Astrocyte (in vitro differentiated cells and primary cell): Measurements from ENCODE around the gene MORN1. TPM values are rescaled to one million over a fixed set of nuclear protein-coding genes. Genes with fewer than 3 reads are reported as not detected.

Experiments
- DNase-seq: peaks from one replicate; pipeline ENCODE4 v3.0.0-alpha.2; 2010; ENCODE audit warnings: low read depth
- FAIRE-seq: peaks from 2 replicates; lab custom pipeline; 2011; peaks lifted over from hg19 to GRCh38; lab: Jason Lieb, UNC
- H2AFZ ChIP-seq: 2 replicates; pipeline ENCODE4 v1.6.0; 2012; ENCODE audit warnings: low read depth, low read length, inconsistent platforms
- H3K27ac ChIP-seq: 2 replicates; pipeline ENCODE4 v1.5.1; 2011; ENCODE audit warnings: low read depth, low read length, inconsistent platforms
- H3K27me3 ChIP-seq: 2 replicates; pipeline ENCODE4 v1.6.0; 2011; ENCODE audit warnings: low read length, inconsistent platforms; ENCODE audit not compliant: insufficient read depth
- H3K36me3 ChIP-seq: 2 replicates; pipeline ENCODE4 v1.5.1; 2011; ENCODE audit warnings: low read length, inconsistent platforms; ENCODE audit not compliant: insufficient read depth
- H3K4me1 ChIP-seq: 2 replicates; pipeline ENCODE4 v1.5.1; 2011; ENCODE audit warnings: low read length, inconsistent platforms; ENCODE audit not compliant: insufficient read depth
- H3K4me2 ChIP-seq: 2 replicates; pipeline ENCODE4 v1.6.0; 2012; ENCODE audit warnings: low read length, inconsistent platforms
- H3K4me3 ChIP-seq: 2 replicates; pipeline ENCODE4 v1.5.1; 2011; ENCODE audit warnings: low read depth, mild to moderate bottlenecking, low read length, inconsistent platforms; ENCODE audit not compliant: insufficient read depth
- H3K79me2 ChIP-seq: 2 replicates; pipeline ENCODE4 v1.6.0; 2012; ENCODE audit warnings: mild to moderate bottlenecking, low read length, inconsistent platforms; ENCODE audit not compliant: insufficient read depth
- H3K9ac ChIP-seq: 2 replicates; pipeline ENCODE4 v1.6.0; 2012; ENCODE audit warnings: mild to moderate bottlenecking, low read length, inconsistent platforms
- H3K9me3 ChIP-seq: 2 replicates; pipeline ENCODE4 v1.5.1; 2012; ENCODE audit warnings: low read depth, mild to moderate bottlenecking, low read length, inconsistent platforms; ENCODE audit not compliant: insufficient read depth
- H4K20me1 ChIP-seq: 2 replicates; pipeline ENCODE4 v1.6.0; 2012; ENCODE audit warnings: low read length, inconsistent platforms; ENCODE audit not compliant: insufficient read depth
- H3K27ac Mint-ChIP-seq: one replicate; pipeline ENCODE4 v1.8.0; 2021; ENCODE audit warnings: mild to moderate bottlenecking, mixed read lengths; ENCODE audit not compliant: unreplicated experiment
- H3K27me3 Mint-ChIP-seq: one replicate; pipeline ENCODE4 v1.8.0; 2021; ENCODE audit warnings: low read depth, mixed read lengths; ENCODE audit not compliant: unreplicated experiment
- H3K36me3 Mint-ChIP-seq: one replicate; pipeline ENCODE4 v1.8.0; 2021; ENCODE audit warnings: low read depth, mixed read lengths; ENCODE audit not compliant: unreplicated experiment
- H3K4me1 Mint-ChIP-seq: one replicate; pipeline ENCODE4 v1.8.0; 2021; ENCODE audit warnings: low read depth, mixed read lengths; ENCODE audit not compliant: unreplicated experiment
- H3K4me3 Mint-ChIP-seq: one replicate; pipeline ENCODE4 v1.8.0; 2021; ENCODE audit warnings: mild to moderate bottlenecking, moderate library complexity, mixed read lengths; ENCODE audit not compliant: unreplicated experiment
- H3K9me3 Mint-ChIP-seq: one replicate; pipeline ENCODE4 v1.8.0; 2021; ENCODE audit warnings: mild to moderate bottlenecking, mixed read lengths; ENCODE audit not compliant: unreplicated experiment
- EZH2 ChIP-seq: IDR thresholded peaks from 2 replicates; pipeline ENCODE4 v1.6.1; 2012; ENCODE audit warnings: mild to moderate bottlenecking, low read length, inconsistent platforms; ENCODE audit not compliant: insufficient read depth
- total RNA-seq: library from RNA; stranded (reverse); gene quantifications from 2 replicates; pipeline ENCODE4 v1.2.1, GENCODE V29; 2021
- TF ChIP-seq, protein P1 (sequence below): IDR thresholded peaks from 2 replicates; pipeline ENCODE4 v1.5.1; 2011; ENCODE audit warnings: low read depth, mild to moderate bottlenecking, inconsistent platforms, low read length, moderate library complexity; ENCODE audit not compliant: insufficient read depth

MORN1 gene
- total RNA-seq, 1 donor from 2014 or later = 9.2 TPM

DNA sequence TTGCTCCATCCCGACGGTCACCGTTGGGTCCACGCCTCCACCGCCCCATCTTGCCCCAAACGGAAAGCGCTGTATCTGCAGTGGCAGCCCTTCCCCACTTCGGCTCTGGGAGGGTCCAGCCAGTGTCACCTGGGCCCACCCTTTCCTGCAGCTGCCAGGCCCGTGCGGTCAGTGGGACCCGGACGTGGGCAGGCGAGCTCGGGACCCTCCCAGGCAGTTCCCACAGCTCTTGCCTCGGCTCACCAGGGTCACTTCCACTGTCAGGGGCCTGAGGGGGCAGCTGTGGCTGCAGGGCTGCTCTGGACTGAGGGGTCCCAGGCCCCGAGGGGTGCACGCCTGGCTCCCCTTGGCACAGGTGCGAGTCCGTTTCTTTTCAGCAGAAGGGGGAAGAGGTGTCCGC is 82.5 kb downstream of the MORN1 start:
- H3K79me2 ChIP-seq = peaks cover 35% of the 10 kb centered on the region
- no peak for FAIRE-seq

DNA sequence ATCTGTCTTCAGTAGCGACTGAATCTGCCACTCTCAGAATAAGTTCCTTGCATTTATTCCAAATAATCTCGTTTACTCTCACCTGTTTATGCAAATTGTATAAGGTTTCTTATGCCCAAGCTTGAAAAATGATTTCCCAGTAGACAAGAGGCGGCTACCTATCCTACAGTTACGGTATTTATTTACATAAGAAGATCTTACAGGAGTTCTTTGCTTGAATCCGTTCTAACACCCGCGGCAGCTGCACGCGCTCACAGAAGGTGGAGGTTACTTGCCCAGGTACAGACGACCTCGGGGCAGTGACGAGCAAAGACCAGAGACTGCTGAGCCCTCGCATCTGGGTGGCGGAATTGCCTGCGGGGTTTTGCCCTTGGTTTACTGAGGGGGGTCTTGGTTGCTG is 83.4 kb downstream of the MORN1 start:
- H3K4me3 Mint-ChIP-seq = no peak overlapping the region

More for the DNA sequence above, 82.5 kb downstream of the MORN1 start:
- no peaks in the 10 kb centered on the region for H3K9me3 ChIP-seq
- no peaks in the 10 kb centered on the region for H3K27me3 Mint-ChIP-seq
- peaks cover 8% of the 10 kb centered on the region for H3K36me3 ChIP-seq
- no peak overlapping the region for H2AFZ ChIP-seq
- no peaks in the 10 kb centered on the region for H3K27me3 ChIP-seq
- H3K4me2 ChIP-seq = no peak overlapping the region
- H3K27ac ChIP-seq = no peak overlapping the region
- H3K36me3 Mint-ChIP-seq = peaks cover 7% of the 10 kb centered on the region
- DNase-seq = no peak
- no peaks in the 10 kb centered on the region for H3K9me3 Mint-ChIP-seq
- H3K4me3 Mint-ChIP-seq = no peak overlapping the region
- H3K4me3 ChIP-seq = no peak overlapping the region
- H3K4me1 Mint-ChIP-seq = no peaks in the 10 kb centered on the region
- H3K9ac ChIP-seq = no peak overlapping the region
- H3K27ac Mint-ChIP-seq = no peak overlapping the region
- H3K4me1 ChIP-seq = peaks cover 6% of the 10 kb centered on the region
- no peak for TF ChIP-seq EZH2
- TF ChIP-seq, protein P1, sequence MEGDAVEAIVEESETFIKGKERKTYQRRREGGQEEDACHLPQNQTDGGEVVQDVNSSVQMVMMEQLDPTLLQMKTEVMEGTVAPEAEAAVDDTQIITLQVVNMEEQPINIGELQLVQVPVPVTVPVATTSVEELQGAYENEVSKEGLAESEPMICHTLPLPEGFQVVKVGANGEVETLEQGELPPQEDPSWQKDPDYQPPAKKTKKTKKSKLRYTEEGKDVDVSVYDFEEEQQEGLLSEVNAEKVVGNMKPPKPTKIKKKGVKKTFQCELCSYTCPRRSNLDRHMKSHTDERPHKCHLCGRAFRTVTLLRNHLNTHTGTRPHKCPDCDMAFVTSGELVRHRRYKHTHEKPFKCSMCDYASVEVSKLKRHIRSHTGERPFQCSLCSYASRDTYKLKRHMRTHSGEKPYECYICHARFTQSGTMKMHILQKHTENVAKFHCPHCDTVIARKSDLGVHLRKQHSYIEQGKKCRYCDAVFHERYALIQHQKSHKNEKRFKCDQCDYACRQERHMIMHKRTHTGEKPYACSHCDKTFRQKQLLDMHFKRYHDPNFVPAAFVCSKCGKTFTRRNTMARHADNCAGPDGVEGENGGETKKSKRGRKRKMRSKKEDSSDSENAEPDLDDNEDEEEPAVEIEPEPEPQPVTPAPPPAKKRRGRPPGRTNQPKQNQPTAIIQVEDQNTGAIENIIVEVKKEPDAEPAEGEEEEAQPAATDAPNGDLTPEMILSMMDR = no peak
- H4K20me1 ChIP-seq = peaks cover 49% of the 10 kb centered on the region

DNA sequence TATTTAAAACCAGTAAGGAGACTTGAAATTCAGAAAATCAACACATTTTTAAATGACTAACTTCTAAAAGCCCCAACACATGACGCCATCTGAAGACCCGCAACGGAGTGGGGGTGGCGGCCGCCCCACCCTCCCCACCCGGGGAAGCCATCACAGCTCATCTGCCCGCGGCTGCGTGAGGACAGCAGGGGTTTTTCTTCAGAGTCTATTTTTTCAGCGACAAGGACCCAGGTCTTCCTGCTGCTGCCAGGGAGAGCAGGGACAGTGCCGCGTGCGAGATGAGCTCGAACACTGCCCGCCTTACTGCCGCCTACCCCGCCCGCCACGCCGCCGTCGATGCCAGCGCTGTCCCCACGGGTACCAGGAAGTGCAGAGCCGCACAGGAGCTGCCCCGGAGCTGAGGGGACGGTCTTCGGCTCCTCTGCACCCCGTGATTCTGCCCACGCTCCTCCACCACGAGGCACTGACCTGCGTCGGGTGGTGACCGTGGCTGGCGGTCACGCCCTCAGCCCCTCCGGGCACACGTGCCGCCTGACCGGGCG is 84.2 kb downstream of the MORN1 start:
- FAIRE-seq = no peak
- H3K36me3 ChIP-seq = peaks cover 11% of the 10 kb centered on the region

More for the DNA sequence above, 83.4 kb downstream of the MORN1 start:
- Histone ChIP-seq H3K9me3 (no peaks in the 10 kb centered on the region), H3K79me2 (peaks cover 44% of the 10 kb centered on the region), H2AFZ (no peak overlapping the region), H3K4me2 (no peak overlapping the region), H4K20me1 (peaks cover 57% of the 10 kb centered on the region), H3K36me3 (peaks cover 11% of the 10 kb centered on the region), H3K4me1 (peaks cover 6% of the 10 kb centered on the region), H3K27me3 (no peaks in the 10 kb centered on the region), H3K27ac (no peak overlapping the region), H3K4me3 (no peak overlapping the region), H3K9ac (no peak overlapping the region)
- Mint-ChIP-seq H3K9me3 (no peaks in the 10 kb centered on the region), H3K36me3 (peaks cover 7% of the 10 kb centered on the region), H3K27ac (no peak overlapping the region), H3K4me1 (no peaks in the 10 kb centered on the region), H3K27me3 (no peaks in the 10 kb centered on the region)
- no peak for DNase-seq
- no peak for FAIRE-seq
- TF ChIP-seq EZH2 = no peak
- TF ChIP-seq, protein P1 = no peak

More for the DNA sequence above, 84.2 kb downstream of the MORN1 start:
- DNase-seq = no peak
- H3K4me3 Mint-ChIP-seq = no peak overlapping the region
- H3K9ac ChIP-seq = no peak overlapping the region
- no peaks in the 10 kb centered on the region for H3K27me3 Mint-ChIP-seq
- H3K4me2 ChIP-seq = no peak overlapping the region
- no peak for TF ChIP-seq EZH2
- TF ChIP-seq, protein P1 = no peak
- H3K9me3 ChIP-seq = no peaks in the 10 kb centered on the region
- no peaks in the 10 kb centered on the region for H3K27me3 ChIP-seq
- H3K4me1 Mint-ChIP-seq = no peaks in the 10 kb centered on the region
- peaks cover 52% of the 10 kb centered on the region for H3K79me2 ChIP-seq
- H3K4me1 ChIP-seq = peaks cover 6% of the 10 kb centered on the region
- H3K27ac ChIP-seq = no peak overlapping the region
- no peak overlapping the region for H3K27ac Mint-ChIP-seq
- H3K36me3 Mint-ChIP-seq = peaks cover 7% of the 10 kb centered on the region
- H2AFZ ChIP-seq = no peak overlapping the region
- H4K20me1 ChIP-seq = peaks cover 66% of the 10 kb centered on the region
- H3K4me3 ChIP-seq = no peak overlapping the region
- no peaks in the 10 kb centered on the region for H3K9me3 Mint-ChIP-seq
